Ascending aorta (tissue), 2 donors: ENCODE results near the gene INHBA. TPM values are rescaled to one million over a fixed set of nuclear protein-coding genes. Genes with fewer than 3 reads are reported as not detected.

Source experiments
- DNase-seq, 2 donors: peaks; one replicate each; pipeline ENCODE4 v3.0.0-alpha.2; 2019; ENCODE audit warnings: low spot score in 2 of 2
- H3K27ac ChIP-seq, 2 donors: fragments of 200-600 bp; sonication (generic); one replicate each; pipeline ENCODE4 v1.5.1; 2016 to 2017; ENCODE audit warnings: mild to moderate bottlenecking in 1 of 2
- H3K27me3 ChIP-seq: fragments of 200-600 bp; sonication (generic); one replicate; pipeline ENCODE4 v1.5.1; 2017
- H3K36me3 ChIP-seq, 2 donors: fragments of 200-600 bp; sonication (generic); one replicate each; pipeline ENCODE4 v1.5.1; 2016
- H3K4me1 ChIP-seq, 2 donors: fragments of 200-600 bp; sonication (generic); one replicate each; pipeline ENCODE4 v1.5.1; 2016 to 2017; ENCODE audit warnings: mild to moderate bottlenecking in 1 of 2
- H3K4me3 ChIP-seq, 2 donors: fragments of 200-600 bp; sonication (generic); one replicate each; pipeline ENCODE4 v1.5.1; 2016 to 2017; ENCODE audit warnings: mild to moderate bottlenecking in 1 of 2
- H3K9me3 ChIP-seq, 2 donors: fragments of 200-600 bp; sonication (generic); one replicate each; pipeline ENCODE4 v1.5.1; 2016
- CTCF ChIP-seq, 3 experiments: fragments of 200-600 bp in 2 of 3; fragments of 450-650 bp in 1 of 3; sonication (generic) in 2 of 3; IDR thresholded peaks; one replicate each; pipeline ENCODE4 v1.5.1; 2016 to 2019; ENCODE audit warnings: antibody characterized with exemption in 3 of 3, mild to moderate bottlenecking in 1 of 3, moderate library complexity in 1 of 3
- intact Hi-C: fragments of 100-400 bp; cut with DNase I; formaldehyde crosslinking; loops from one replicate; pipeline ENCODE4 v1.15.1; 2023
- total RNA-seq: library from RNA; depleted of rRNA; stranded (reverse); fragments of >200 nt; gene quantifications from one replicate; pipeline ENCODE4 v1.1.0, GENCODE V29; 2016

The INHBA gene
- total RNA-seq, 1 donor from 2014 or later: 41.5 TPM

- H3K27ac ChIP-seq: peak overlapping the region; percentile 83 to 88
- peak; percentile 59 to 94 for DNase-seq
- no peaks in the 10 kb centered on the region for H3K9me3 ChIP-seq
- H3K4me3 ChIP-seq: peak overlapping the region; percentile 60 to 65
- peak; percentile 62 to 80 (median 78) for TF ChIP-seq CTCF (IDR thresholded peaks at IDR 0.05)
- H3K4me1 ChIP-seq: peaks cover 0 to 22% of the 10 kb centered on the region in 2 donors
- H3K36me3 ChIP-seq: no peaks in the 10 kb centered on the region
- intact Hi-C loops: loop anchor here (5.0 to 10.0 kb wide), 4 partner anchors 518 to 1751 kb away; partner anchors contain the start of gene CDK13
- no peaks in the 10 kb centered on the region for H3K27me3 ChIP-seq
Observed at GRCh38 chr7:41705109-41705901, 2.4 kb upstream of the INHBA start.

GRCh38 chr7:41701068-41701941, 1.6 kb downstream of the INHBA start:
- H3K36me3 ChIP-seq: no peaks in the 10 kb centered on the region
- peaks cover 0 to 14% of the 10 kb centered on the region in 2 donors for H3K4me1 ChIP-seq
- no peaks in the 10 kb centered on the region for H3K9me3 ChIP-seq
- no peak for DNase-seq
- TF ChIP-seq CTCF (IDR thresholded peaks at IDR 0.05): no peak
- H3K27ac ChIP-seq: peak overlapping the region; percentile 83 to 88
- intact Hi-C loops: loop anchor here (5.0 to 10.0 kb wide), 4 partner anchors 784 to 1747 kb away; partner anchors contain the start of gene CDK13
- H3K27me3 ChIP-seq: no peaks in the 10 kb centered on the region
- H3K4me3 ChIP-seq: peak overlapping the region; percentile 58 to 82

GRCh38 chr7:41700044-41700471, 2.8 kb downstream of the INHBA start:
- intact Hi-C loops: loop anchor here (5.0 to 10.0 kb wide), 4 partner anchors 783 to 1745 kb away; partner anchors contain the start of gene CDK13
- no peak for DNase-seq
- TF ChIP-seq CTCF (IDR thresholded peaks at IDR 0.05): no peak
- Histone ChIP-seq H3K27ac (peak overlapping the region; percentile 83 to 88), H3K27me3 (no peaks in the 10 kb centered on the region), H3K9me3 (no peaks in the 10 kb centered on the region), H3K4me1 (peaks cover 2 to 12% of the 10 kb centered on the region in 2 donors), H3K36me3 (no peaks in the 10 kb centered on the region), H3K4me3 (peak overlapping the region; percentile 58 to 82)

GRCh38 chr7:41699516-41699915, 3.4 kb downstream of the INHBA start:
- no peak for TF ChIP-seq CTCF (IDR thresholded peaks at IDR 0.05)
- Histone ChIP-seq H3K27ac (peak overlapping the region; percentile 83 to 88), H3K36me3 (no peaks in the 10 kb centered on the region), H3K27me3 (no peaks in the 10 kb centered on the region), H3K4me1 (peaks cover 4 to 12% of the 10 kb centered on the region in 2 donors), H3K9me3 (no peaks in the 10 kb centered on the region), H3K4me3 (peak overlapping the region; percentile 58 to 82)
- no peak for DNase-seq
- intact Hi-C loops: loop anchor here (2.0 to 10.0 kb wide), 3 partner anchors 217 to 1465 kb away; no protein-coding TSS in a partner anchor

- Histone ChIP-seq H3K27me3 (no peaks in the 10 kb centered on the region), H3K4me1 (peaks cover 6 to 14% of the 10 kb centered on the region in 2 donors), H3K27ac (peak overlapping the region; percentile 83 to 88), H3K36me3 (no peaks in the 10 kb centered on the region), H3K9me3 (no peaks in the 10 kb centered on the region), H3K4me3 (peak overlapping the region; percentile 58 to 82)
- intact Hi-C loops: loop anchor here (2.0 to 10.0 kb wide), 3 partner anchors 216 to 1464 kb away; no protein-coding TSS in a partner anchor
- no peak for DNase-seq
- TF ChIP-seq CTCF (IDR thresholded peaks at IDR 0.05): no peak
Observed at GRCh38 chr7:41698726-41699125, 4.2 kb downstream of the INHBA start.
